Suprapubic skin (tissue), 4 donors: ENCODE measurements around the gene KLHL33.

Source experiments
- POLR2A ChIP-seq, 2 donors: fragments of 450-650 bp; IDR thresholded peaks; one replicate each; pipeline ENCODE4 v1.6.1; 2017; ENCODE audit warnings: antibody characterized with exemption in 2 of 2, mild to moderate bottlenecking in 2 of 2, moderate library complexity in 2 of 2
- POLR2AphosphoS5 ChIP-seq, 3 donors: sonication (generic); formaldehyde crosslinking; IDR thresholded peaks; one replicate each; pipeline ENCODE4 v1.6.1; 2017; ENCODE audit warnings: antibody characterized with exemption in 3 of 3
- TF ChIP-seq, protein P1 (sequence below), 2 donors: fragments of 200-600 bp in 1 of 2; fragments of 450-650 bp in 1 of 2; sonication (generic) in 1 of 2; IDR thresholded peaks; one replicate each; pipeline ENCODE4 v1.5.1; 2016 to 2019; ENCODE audit warnings: antibody characterized with exemption in 2 of 2, mild to moderate bottlenecking in 1 of 2, moderate library complexity in 1 of 2

DNA sequence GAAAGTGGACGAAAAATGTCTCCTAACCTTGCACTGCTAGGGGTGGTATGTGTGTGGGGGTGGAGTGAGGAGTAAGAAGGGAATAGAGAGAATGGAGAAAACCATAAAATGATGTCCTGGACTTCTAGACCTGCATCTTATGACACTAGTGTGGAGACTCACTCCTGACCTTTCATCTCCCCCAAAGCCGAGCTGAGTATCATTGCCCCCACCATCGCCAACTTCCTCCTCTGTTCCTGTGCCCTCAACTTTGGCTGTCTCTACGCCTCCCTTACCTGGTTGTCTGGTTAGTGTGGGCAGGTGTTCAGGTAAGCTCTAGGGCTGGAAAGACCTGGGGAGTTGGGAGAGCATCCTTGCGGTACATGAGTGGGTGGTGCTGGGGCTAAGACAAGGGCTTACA lies 4.5 kb upstream of the KLHL33 start:
- TF ChIP-seq, protein P1, sequence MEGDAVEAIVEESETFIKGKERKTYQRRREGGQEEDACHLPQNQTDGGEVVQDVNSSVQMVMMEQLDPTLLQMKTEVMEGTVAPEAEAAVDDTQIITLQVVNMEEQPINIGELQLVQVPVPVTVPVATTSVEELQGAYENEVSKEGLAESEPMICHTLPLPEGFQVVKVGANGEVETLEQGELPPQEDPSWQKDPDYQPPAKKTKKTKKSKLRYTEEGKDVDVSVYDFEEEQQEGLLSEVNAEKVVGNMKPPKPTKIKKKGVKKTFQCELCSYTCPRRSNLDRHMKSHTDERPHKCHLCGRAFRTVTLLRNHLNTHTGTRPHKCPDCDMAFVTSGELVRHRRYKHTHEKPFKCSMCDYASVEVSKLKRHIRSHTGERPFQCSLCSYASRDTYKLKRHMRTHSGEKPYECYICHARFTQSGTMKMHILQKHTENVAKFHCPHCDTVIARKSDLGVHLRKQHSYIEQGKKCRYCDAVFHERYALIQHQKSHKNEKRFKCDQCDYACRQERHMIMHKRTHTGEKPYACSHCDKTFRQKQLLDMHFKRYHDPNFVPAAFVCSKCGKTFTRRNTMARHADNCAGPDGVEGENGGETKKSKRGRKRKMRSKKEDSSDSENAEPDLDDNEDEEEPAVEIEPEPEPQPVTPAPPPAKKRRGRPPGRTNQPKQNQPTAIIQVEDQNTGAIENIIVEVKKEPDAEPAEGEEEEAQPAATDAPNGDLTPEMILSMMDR (IDR thresholded peaks at IDR 0.05) = no peak
- TF ChIP-seq POLR2A (IDR thresholded peaks at IDR 0.05) (no peak), POLR2AphosphoS5 (IDR thresholded peaks at IDR 0.05) (no peak)
